Measurements from ENCODE around the gene TADA3. TPM values are rescaled to one million over a fixed set of nuclear protein-coding genes. Genes with fewer than 3 reads are reported as not detected.
A peak's percentile ranks its signal among the peaks of the same experiment; 100 is the strongest.

TADA3 gene
- total RNA-seq, 1 donor: 92.4 TPM

- no peak overlapping the region for H3K4me3 ChIP-seq (ENCODE audit: low read depth, low read length)
- TF ChIP-seq CTCF (IDR thresholded peaks at IDR 0.05; ENCODE audit: insufficient read depth, low read depth, low read length): no peak
- no peak for DNase-seq (ENCODE audit: low read depth)
Observed at GRCh38 chr3:9833078-9833477, 40.8 kb upstream of the TADA3 start.

GRCh38 chr3:9831253-9831652 is 39.0 kb upstream of the TADA3 start:
- no peak overlapping the region for H3K4me3 ChIP-seq (ENCODE audit: low read depth, low read length)
- TF ChIP-seq CTCF (IDR thresholded peaks at IDR 0.05; ENCODE audit: insufficient read depth, low read depth, low read length): no peak
- DNase-seq (ENCODE audit: low read depth): no peak

- DNase-seq (ENCODE audit: low read depth): no peak
- no peak for TF ChIP-seq CTCF (IDR thresholded peaks at IDR 0.05; ENCODE audit: insufficient read depth, low read depth, low read length)
- no peak overlapping the region for H3K4me3 ChIP-seq (ENCODE audit: low read depth, low read length)
Observed at GRCh38 chr3:9828801-9829755, 36.8 kb upstream of the TADA3 start.

- TF ChIP-seq CTCF (IDR thresholded peaks at IDR 0.05; ENCODE audit: insufficient read depth, low read depth, low read length): peak; percentile 25
- DNase-seq (ENCODE audit: low read depth): no peak
- H3K4me3 ChIP-seq (ENCODE audit: low read depth, low read length): no peak overlapping the region
Observed at GRCh38 chr3:9826815-9827573, 34.7 kb upstream of the TADA3 start.

GRCh38 chr3:9825451-9826040 is 33.3 kb upstream of the TADA3 start:
- DNase-seq (ENCODE audit: low read depth): no peak

More at GRCh38 chr3:9825451-9826040, 33.3 kb upstream of the TADA3 start:
- no peak overlapping the region for H3K4me3 ChIP-seq (ENCODE audit: low read depth, low read length)
- no peak for TF ChIP-seq CTCF (IDR thresholded peaks at IDR 0.05; ENCODE audit: insufficient read depth, low read depth, low read length)

All from fibroblast of villous mesenchyme (primary cell).